Heart right ventricle (tissue), 16 donors: Measurements from ENCODE around the gene CD160. TPM values are rescaled to one million over a fixed set of nuclear protein-coding genes. Genes with fewer than 3 reads are reported as not detected.

Experiments used
- ATAC-seq, 8 donors: fragments of 200-7000 bp; cut with Tn5 transposase; one replicate each; pipeline ENCODE4 v1.9.1; 2020; ENCODE audit warnings: mild to moderate bottlenecking in 8 of 8, moderate library complexity in 8 of 8, moderate number of reproducible peaks in 1 of 8
- DNase-seq, 2 donors: peaks; one replicate each; pipeline ENCODE4 v3.0.0-alpha.2; 2020
- H3K27ac ChIP-seq, 10 donors: fragments of 200-600 bp; sonication (generic) in 2 of 10; one replicate each; pipeline versions ENCODE4 v1.5.0 to v1.8.0; 2020 to 2022; ENCODE audit warnings: mild to moderate bottlenecking in 3 of 10
- H3K27me3 ChIP-seq, 7 donors: fragments of 200-600 bp; one replicate each; pipeline ENCODE4 v1.8.0; 2021 to 2022; ENCODE audit warnings: mild to moderate bottlenecking in 2 of 7
- H3K36me3 ChIP-seq, 9 donors: fragments of 200-600 bp; sonication (generic) in 1 of 9; one replicate each; pipeline versions ENCODE4 v1.5.0 to v1.8.0; 2020 to 2022; ENCODE audit warnings: mild to moderate bottlenecking in 2 of 9
- H3K4me1 ChIP-seq, 9 donors: fragments of 200-600 bp; sonication (generic) in 1 of 9; one replicate each; pipeline versions ENCODE4 v1.5.0 to v1.8.0; 2020 to 2022; ENCODE audit warnings: mild to moderate bottlenecking in 4 of 9
- H3K4me3 ChIP-seq, 10 donors: fragments of 200-600 bp; sonication (generic) in 2 of 10; one replicate each; pipeline versions ENCODE4 v1.5.0 to v1.8.0; 2020 to 2022; ENCODE audit warnings: mild to moderate bottlenecking in 7 of 10, moderate library complexity in 2 of 10
- H3K9me3 ChIP-seq, 11 donors: fragments of 200-600 bp in 10 of 11; sonication (generic) in 2 of 11; one replicate each; pipeline versions ENCODE4 v1.5.0 to v1.8.0; 2013 to 2022; ENCODE audit warnings: mild to moderate bottlenecking in 2 of 11, control low read depth in 1 of 11, moderate library complexity in 1 of 11
- CTCF ChIP-seq, 9 donors: fragments of 200-600 bp; sonication (generic) in 2 of 9; IDR thresholded peaks; one replicate each; pipeline versions ENCODE4 v1.5.0 to v1.8.0; 2021 to 2022; ENCODE audit warnings: antibody characterized with exemption in 9 of 9, mild to moderate bottlenecking in 5 of 9, moderate library complexity in 1 of 9
- WGBS, 2 donors: extraction: QIAGEN DNeasy Blood & Tissue Kit; methylation state at CpG; one replicate each; pipeline ENCODE4 v1.1.7; 2013; ENCODE audit warnings: inconsistent platforms in 1 of 2; 5-methylcytosine and 5-hydroxymethylcytosine counted together
- intact Hi-C, 10 donors: fragments of 100-400 bp; cut with DNase I; formaldehyde crosslinking; loops; one replicate each; pipeline versions ENCODE4 v1.11.1 to v1.14.2; 2022
- polyA plus RNA-seq, 2 donors: library from polyadenylated mRNA; stranded (reverse); fragments of 200-250 nt; gene quantifications; one replicate each; pipeline ENCODE4 v1.2.3, GENCODE V29; 2013
- total RNA-seq, 10 donors: library from RNA; stranded (reverse); fragmentation: NEBNext Ultra II Directional in 3 of 10; extraction: Animal tissue kit (Norgen Biotek cat#: 25700) in 3 of 10; gene quantifications; one replicate each; pipeline versions ENCODE4 v1.2.1 to v1.2.4, GENCODE V29; 2021 to 2023
- donor health status: Arrhythmogenic right ventricular cardiomyopathy.
- donor health status: ischemic (EF 13 %, LVEDD 7.1; RV severe dilation, severe dysfunction).
- donor health status: healthy with polysubstance abuse.
- donor health status: DM: no; HTN: yes; CAD: no.
- donor health status: DM: no; HTN: no; CAD: no.
- donor health status: ischemic (EF 25% LVEDD 6.9; RV normal size, moderate dysfunction).
- donor health status: ischemic (EF 25% LVEDD 5.7; RV mildly dilated, moderate dysfunction).
- donor health status: healthy.
- donor health status: DM: yes; HTN: yes; CAD: no.
- donor health status: Ischemic cardiomyopathy.
- donor health status: ischemic (EF 35%, LVEDD 5.7; RV mildly dilated, moderate dysfunction).
- donor health status: nonischemic (EF 11% LVEDD 7.7; RV severe dilation, severe dysfunction).
- donor health status: DM: yes; HTN: yes; CAD: no.
- donor health status: PGD.
- donor health status: ischemic (EF 29% LVEDD 5.4; RV normal size, mild dysfunction).
- donor health status: nonischemic (EF 23%, LVEDD 6.1; RV moderate dilation, normal function).

CD160 gene
- total and polyA plus RNA-seq, 12 donors: 0.03 to 0.58 (median 0.18) TPM; not detected in 9

GRCh38 chr1:145702052-145702451, 17.2 kb upstream of the CD160 start:
- intact Hi-C loops: no loop called here
- H3K9me3 ChIP-seq: no peaks in the 10 kb centered on the region
- no peak for ATAC-seq
- H3K27ac ChIP-seq: no peak overlapping the region
- H3K36me3 ChIP-seq: no peaks in the 10 kb centered on the region
- H3K4me3 ChIP-seq: no peak overlapping the region
- 72 to 76% methylated on average over 2 of the region's 2 CpGs for WGBS, 2 donors
- no peak for DNase-seq
- no peaks in the 10 kb centered on the region for H3K4me1 ChIP-seq
- no peak for TF ChIP-seq CTCF (IDR thresholded peaks at IDR 0.05)
- H3K27me3 ChIP-seq: no peaks in the 10 kb centered on the region

- H3K9me3 ChIP-seq: no peaks in the 10 kb centered on the region
- no peaks in the 10 kb centered on the region for H3K36me3 ChIP-seq
- intact Hi-C loops: no loop called here
- TF ChIP-seq CTCF (IDR thresholded peaks at IDR 0.05): no peak
- ATAC-seq: no peak
- WGBS, 2 donors: 90 to 91% methylated on average over 7 of the region's 7 CpGs
- H3K27me3 ChIP-seq: no peaks in the 10 kb centered on the region
- no peak overlapping the region for H3K27ac ChIP-seq
- no peak for DNase-seq
- no peak overlapping the region for H3K4me3 ChIP-seq
- H3K4me1 ChIP-seq: no peaks in the 10 kb centered on the region
Observed at GRCh38 chr1:145702826-145703225, 16.5 kb upstream of the CD160 start.

GRCh38 chr1:145705622-145706021, 13.7 kb upstream of the CD160 start:
- DNase-seq (no peak), ATAC-seq (no peak)
- Histone ChIP-seq H3K36me3 (no peaks in the 10 kb centered on the region), H3K9me3 (no peaks in the 10 kb centered on the region), H3K27me3 (no peaks in the 10 kb centered on the region), H3K27ac (no peak overlapping the region), H3K4me1 (no peaks in the 10 kb centered on the region), H3K4me3 (no peak overlapping the region)
- 90 to 91% methylated on average over 7 of the region's 7 CpGs for WGBS, 2 donors
- intact Hi-C loops: no loop called here
- TF ChIP-seq CTCF (IDR thresholded peaks at IDR 0.05): no peak

GRCh38 chr1:145706086-145706664, 13.1 kb upstream of the CD160 start:
- intact Hi-C loops: no loop called here
- ATAC-seq: no peak
- H3K4me1 ChIP-seq: peaks cover 0 to under 1% (median 0%) of the 10 kb centered on the region in 9 donors
- no peak for DNase-seq
- H3K27me3 ChIP-seq: no peaks in the 10 kb centered on the region
- 82 to 89% methylated on average over 2 of the region's 2 CpGs for WGBS, 2 donors
- no peak overlapping the region for H3K27ac ChIP-seq
- no peak overlapping the region for H3K4me3 ChIP-seq
- TF ChIP-seq CTCF (IDR thresholded peaks at IDR 0.05): no peak
- H3K36me3 ChIP-seq: no peaks in the 10 kb centered on the region
- H3K9me3 ChIP-seq: no peaks in the 10 kb centered on the region
